Gastrocnemius medialis (tissue), 4 donors: Measurements from ENCODE around the gene DGKG.

Experiments used
- CTCF ChIP-seq, 5 experiments: fragments of 450-650 bp in 3 of 5; fragments of 200-600 bp in 2 of 5; sonication (generic) in 2 of 5; IDR thresholded peaks in 4 of 5; conservative IDR thresholded peaks in 1 of 5; 1 replicate in 4 of 5; 2 replicates in 1 of 5; pipeline ENCODE4 v1.5.1; 2016 to 2019; ENCODE audit warnings: antibody characterized with exemption in 5 of 5, mild to moderate bottlenecking in 3 of 5, moderate library complexity in 3 of 5
- POLR2A ChIP-seq, 2 donors: fragments of 450-650 bp; IDR thresholded peaks; one replicate each; pipeline ENCODE4 v1.6.1; 2017; ENCODE audit warnings: antibody characterized with exemption in 2 of 2, mild to moderate bottlenecking in 2 of 2, moderate library complexity in 2 of 2

DNA sequence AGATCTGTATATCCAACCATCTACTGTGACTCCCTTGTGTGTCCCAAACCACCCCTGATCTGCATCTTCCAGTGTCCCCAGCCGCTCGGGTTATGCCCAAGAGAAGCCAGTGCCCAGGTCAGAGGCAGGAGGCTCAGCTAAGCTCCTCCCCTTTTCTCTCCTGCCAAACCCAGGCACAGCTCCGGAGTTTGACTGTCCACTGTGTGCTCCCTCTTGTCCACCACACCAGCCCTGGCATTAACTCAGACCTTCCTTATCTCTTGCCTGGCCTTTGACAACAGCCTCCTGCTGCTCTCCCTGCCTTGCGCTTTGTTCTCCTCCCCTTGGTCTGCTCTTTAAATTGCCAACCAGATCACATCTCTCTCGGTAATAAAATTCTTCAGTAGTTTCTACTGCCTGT is 39.3 kb downstream of the DGKG start:
- TF ChIP-seq POLR2A (IDR thresholded peaks at IDR 0.05): no peak
- TF ChIP-seq CTCF (IDR thresholded peaks at IDR 0.05 in 4 of 5, conservative IDR thresholded peaks at IDR 0.05 in 1 of 5): no peak
